Activated B cell treated with CpG ODN at 0.5 μM for 24 hours (primary cell): ENCODE data around the gene PCSK2. TPM values are rescaled to one million over a fixed set of nuclear protein-coding genes. Genes with fewer than 3 reads are reported as not detected.

Experiments
- ATAC-seq: fragments of 200-7000 bp; cut with Tn5 transposase; one replicate; pipeline ENCODE4 v1.10.0; 2021; ENCODE audit warnings: low read depth, mild to moderate bottlenecking, moderate library complexity
- CTCF ChIA-PET: fragments of 350-600 bp; sonication (Branson Sonifier 250); formaldehyde crosslinking; loops from one replicate; lab custom pipeline; 2021; ENCODE audit warnings: antibody characterized with exemption; lab: Charles Lee
- POLR2A ChIA-PET: fragments of 350-600 bp; sonication (Branson Sonifier 250); formaldehyde crosslinking; loops from one replicate; lab custom pipeline; 2021; ENCODE audit warnings: antibody characterized with exemption; lab: Charles Lee
- DNase-seq: peaks from one replicate; pipeline ENCODE4 v3.0.0; 2022
- H3K27ac Mint-ChIP-seq: one replicate; pipeline ENCODE4 v1.8.0; 2020; ENCODE audit warnings: mixed read lengths
- H3K27me3 Mint-ChIP-seq: one replicate; pipeline ENCODE4 v1.8.0; 2021; ENCODE audit warnings: mixed read lengths
- H3K36me3 Mint-ChIP-seq: one replicate; pipeline ENCODE4 v1.8.0; 2021; ENCODE audit warnings: low read depth, mixed read lengths
- H3K4me1 Mint-ChIP-seq: one replicate; pipeline ENCODE4 v1.8.0; 2021; ENCODE audit warnings: mixed read lengths
- H3K4me3 Mint-ChIP-seq: one replicate; pipeline ENCODE4 v1.8.0; 2020; ENCODE audit warnings: mild to moderate bottlenecking, mixed read lengths
- H3K9me3 Mint-ChIP-seq: one replicate; pipeline ENCODE4 v1.8.0; 2020; ENCODE audit warnings: mixed read lengths
- CTCF ChIP-seq: fragments of 200-600 bp; IDR thresholded peaks from one replicate; pipeline ENCODE4 v1.8.0; 2022; ENCODE audit warnings: antibody characterized with exemption, mild to moderate bottlenecking
- intact Hi-C: fragments of 100-400 bp; cut with micrococcal nuclease; formaldehyde crosslinking; loops from one replicate; pipeline ENCODE4 v1.15.1; 2024
- total RNA-seq: library from RNA; stranded (reverse); gene quantifications from 2 replicates; pipeline ENCODE4 v1.2.3, GENCODE V29; 2022

The PCSK2 gene
- total RNA-seq, 1 donor from 2014 or later = not detected

GRCh38 chr20:17437251-17437650, 210.4 kb downstream of the PCSK2 start:
- intact Hi-C loops = no loop called here
- Mint-ChIP-seq H3K4me3 (no peak overlapping the region), H3K9me3 (peaks cover 2% of the 10 kb centered on the region), H3K27ac (no peak overlapping the region), H3K4me1 (no peaks in the 10 kb centered on the region), H3K36me3 (no peaks in the 10 kb centered on the region), H3K27me3 (peaks cover 8% of the 10 kb centered on the region)
- DNase-seq (no peak), ATAC-seq (no peak)
- POLR2A ChIA-PET = no interaction called here
- no peak for TF ChIP-seq CTCF
- CTCF ChIA-PET = no interaction called here

GRCh38 chr20:17438436-17439039, 211.7 kb downstream of the PCSK2 start:
- ATAC-seq = no peak
- intact Hi-C loops = no loop called here
- Mint-ChIP-seq H3K27ac (no peak overlapping the region), H3K27me3 (peaks cover 5% of the 10 kb centered on the region), H3K36me3 (no peaks in the 10 kb centered on the region), H3K4me3 (no peak overlapping the region), H3K4me1 (no peaks in the 10 kb centered on the region), H3K9me3 (peaks cover 2% of the 10 kb centered on the region)
- ChIA-PET CTCF (no interaction called here), POLR2A (no interaction called here)
- DNase-seq = no peak
- TF ChIP-seq CTCF = no peak

- peaks cover 2% of the 10 kb centered on the region for H3K9me3 Mint-ChIP-seq
- CTCF ChIA-PET = no interaction called here
- ATAC-seq = no peak
These were observed 212.9 kb downstream of the PCSK2 start for GRCh38 chr20:17439616-17440296.

GRCh38 chr20:17441745-17442144, 214.9 kb downstream of the PCSK2 start:
- Mint-ChIP-seq H3K9me3 (peaks cover 2% of the 10 kb centered on the region), H3K4me1 (no peaks in the 10 kb centered on the region), H3K27me3 (peaks cover 5% of the 10 kb centered on the region), H3K27ac (no peak overlapping the region), H3K36me3 (no peaks in the 10 kb centered on the region), H3K4me3 (no peak overlapping the region)
- intact Hi-C loops = no loop called here
- TF ChIP-seq CTCF = no peak
- DNase-seq = no peak
- CTCF ChIA-PET = no interaction called here
- POLR2A ChIA-PET = no interaction called here
- ATAC-seq = no peak

More at GRCh38 chr20:17439616-17440296, 212.9 kb downstream of the PCSK2 start:
- no peaks in the 10 kb centered on the region for H3K36me3 Mint-ChIP-seq
- intact Hi-C loops = no loop called here
- no peak for TF ChIP-seq CTCF
- H3K4me3 Mint-ChIP-seq = no peak overlapping the region
- POLR2A ChIA-PET = no interaction called here
- H3K27me3 Mint-ChIP-seq = peaks cover 5% of the 10 kb centered on the region
- no peaks in the 10 kb centered on the region for H3K4me1 Mint-ChIP-seq
- no peak overlapping the region for H3K27ac Mint-ChIP-seq
- DNase-seq = no peak

- Mint-ChIP-seq H3K27ac (no peak overlapping the region), H3K9me3 (peaks cover 2% of the 10 kb centered on the region), H3K4me1 (no peaks in the 10 kb centered on the region), H3K36me3 (no peaks in the 10 kb centered on the region), H3K4me3 (no peak overlapping the region), H3K27me3 (peaks cover 5% of the 10 kb centered on the region)
- ChIA-PET POLR2A (no interaction called here), CTCF (no interaction called here)
- intact Hi-C loops = no loop called here
- TF ChIP-seq CTCF = no peak
- DNase-seq (no peak), ATAC-seq (no peak)
These were observed 215.7 kb downstream of the PCSK2 start for GRCh38 chr20:17442588-17442987.
